ACHN (cell line): ENCODE measurements around the gene MPP2.
A peak's percentile ranks its signal among the peaks of the same experiment; 100 is the strongest.
"Not testable (repeated sequence)": the region's sequence is repeated elsewhere in the genome, so short reads cannot be mapped to it uniquely, and the experiment has no call there.

Experiments used
- DNase-seq: peaks from one replicate; pipeline ENCODE4 v3.0.0-alpha.2; 2015
- in situ Hi-C: cut with HindIII; loops from 2 replicates; pipeline ENCODE4 v1.10.0; 2017; ENCODE audit warnings: low sequenced_read_pairs, low pct_ligation_motif_present, low pct_unique_long_range_greater_than_20kb

MPP2 gene

GRCh38 chr17:43909537-43910231, 2.3 kb upstream of the MPP2 start:
- DNase-seq = no peak
- in situ Hi-C loops = no loop called here

DNA sequence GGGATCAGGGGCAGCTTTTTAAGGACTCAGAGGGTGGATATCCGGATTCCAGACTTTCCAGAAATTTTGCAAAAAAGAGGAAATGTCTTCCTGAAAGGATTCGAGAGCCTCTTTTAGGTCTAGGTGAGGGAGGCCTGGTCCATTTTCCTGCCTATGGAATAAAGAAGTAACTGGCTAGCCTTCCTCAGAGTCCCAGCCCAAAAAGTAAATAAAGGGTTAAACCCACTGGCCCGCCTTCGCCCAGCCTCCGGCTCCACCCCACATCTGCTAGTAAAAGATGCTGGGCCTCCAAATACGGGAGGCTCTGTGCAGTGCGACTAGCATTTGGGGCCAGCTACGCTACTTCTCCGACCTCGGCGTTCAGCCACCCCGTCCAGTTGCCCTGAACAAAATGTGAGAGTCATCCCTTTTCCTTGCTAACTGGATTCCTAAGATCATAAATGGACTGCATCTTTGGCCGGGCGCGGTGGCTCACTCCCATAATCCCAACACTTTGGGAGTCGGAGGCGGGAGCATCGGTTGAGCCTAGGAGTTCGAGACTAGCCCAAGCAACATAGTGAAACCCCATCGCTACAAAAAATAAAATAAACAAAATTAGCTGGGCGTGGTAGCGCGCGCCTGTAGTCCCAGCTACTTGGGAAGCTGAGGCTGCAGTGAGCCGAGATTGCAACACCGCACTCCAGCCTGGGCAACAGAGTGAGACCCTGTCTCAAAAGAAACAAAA, 824 bp upstream of the MPP2 start:
- in situ Hi-C loops = no loop called here
- DNase-seq = no peak

DNA sequence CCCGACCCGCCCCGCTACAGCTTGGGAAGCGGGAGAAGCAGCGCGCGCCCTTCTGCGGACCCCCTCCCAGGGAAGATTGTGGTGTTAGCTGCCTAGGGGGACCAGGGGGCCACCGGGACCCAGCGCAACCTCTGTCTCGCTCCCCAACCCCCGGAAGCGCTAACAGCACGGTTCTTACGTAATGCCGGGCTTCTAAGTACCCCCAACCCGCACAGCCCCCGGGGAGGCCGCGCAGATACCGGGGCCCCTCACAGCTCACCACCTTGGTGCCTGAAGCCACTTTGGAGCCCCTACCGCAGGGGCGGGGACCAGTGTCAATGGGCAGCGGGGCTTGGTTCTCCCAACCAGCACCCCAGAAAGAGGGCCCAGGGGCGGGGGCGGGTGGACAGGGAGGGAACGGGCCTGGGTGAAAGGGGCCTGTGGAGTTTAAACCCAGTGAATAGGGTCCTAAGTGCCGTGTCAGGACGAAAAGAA, 348 bp downstream of the MPP2 start:
- DNase-seq = no peak
- in situ Hi-C loops = no loop called here

DNA sequence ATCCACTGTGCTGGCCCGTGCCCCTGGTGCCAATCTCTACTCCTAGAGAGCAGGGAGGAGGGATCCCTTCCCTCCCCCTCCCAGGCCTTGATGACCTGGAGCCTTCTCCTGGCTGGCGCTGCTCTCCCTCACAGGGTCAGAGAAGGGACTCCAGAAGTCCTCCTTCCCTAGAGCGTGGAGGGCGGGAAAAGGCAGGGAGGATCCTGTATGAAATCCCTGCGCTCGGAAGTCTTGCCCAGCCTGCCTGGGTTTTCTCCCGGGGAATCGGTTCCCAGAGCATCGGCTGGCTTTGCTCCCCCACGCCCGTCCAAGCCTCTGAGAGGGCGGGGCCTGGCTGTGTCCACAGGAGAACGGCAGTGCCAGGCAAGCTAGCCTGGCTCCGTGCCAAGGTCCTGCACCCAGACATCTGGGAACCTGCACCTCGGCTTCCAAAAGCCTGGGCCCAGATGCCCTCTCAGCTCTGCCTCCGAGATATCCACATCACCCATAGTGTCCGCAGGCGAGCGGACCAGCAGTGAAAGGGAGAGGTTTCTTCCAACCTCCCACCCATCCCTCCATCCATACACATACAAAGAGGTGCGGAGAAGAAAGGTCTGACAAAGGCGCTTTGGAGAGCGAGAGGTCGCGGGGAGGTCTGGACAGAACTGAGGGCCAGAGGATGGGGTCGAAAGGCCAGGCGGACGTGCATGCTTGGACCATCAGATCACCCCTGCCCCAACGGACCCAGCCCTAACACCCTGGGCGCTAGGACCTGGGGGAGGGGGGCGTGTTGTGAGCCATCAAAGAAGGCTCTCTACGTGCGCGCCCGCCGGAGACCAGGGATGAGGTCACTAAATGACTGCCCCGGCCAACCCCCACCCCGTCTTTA, 1.1 kb downstream of the MPP2 start:
- no peak for DNase-seq

DNA sequence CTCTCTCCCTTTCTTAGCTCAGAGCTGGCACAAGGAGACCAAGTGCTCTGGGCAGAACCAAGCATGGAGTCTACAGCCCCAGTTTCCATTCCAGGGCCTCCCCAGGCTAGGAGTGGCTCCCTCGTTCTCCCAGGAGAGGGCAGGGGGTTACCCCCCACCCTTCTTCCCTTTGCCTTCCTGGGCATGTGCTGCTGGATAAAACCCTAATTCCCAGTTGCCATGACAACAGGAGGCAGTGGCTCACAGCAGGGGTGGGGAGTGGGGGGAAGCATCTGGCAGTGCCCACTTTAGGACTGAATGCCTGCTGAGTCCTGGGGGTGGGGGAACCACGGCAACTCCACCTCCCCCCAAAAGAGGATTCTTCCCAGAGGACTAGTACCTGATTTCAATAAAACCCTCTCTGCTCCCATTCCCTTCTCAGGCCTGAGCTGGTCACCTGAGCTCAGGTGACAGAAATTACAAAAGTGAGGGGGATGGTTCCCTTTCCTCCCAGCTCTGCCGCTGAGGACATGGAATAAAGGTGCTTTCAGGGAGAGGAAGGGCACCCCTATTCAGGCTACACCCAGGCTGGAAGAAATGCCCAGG, 1.8 kb downstream of the MPP2 start:
- in situ Hi-C loops = no loop called here
- no peak for DNase-seq

More for the DNA sequence above, 1.1 kb downstream of the MPP2 start:
- in situ Hi-C loops = no loop called here

GRCh38 chr17:43901861-43902589, 5.3 kb downstream of the MPP2 start:
- no peak for DNase-seq
- in situ Hi-C loops = no loop called here

- DNase-seq = no peak
- in situ Hi-C loops = no loop called here
Observed at GRCh38 chr17:43900858-43901754, 6.2 kb downstream of the MPP2 start.

DNA sequence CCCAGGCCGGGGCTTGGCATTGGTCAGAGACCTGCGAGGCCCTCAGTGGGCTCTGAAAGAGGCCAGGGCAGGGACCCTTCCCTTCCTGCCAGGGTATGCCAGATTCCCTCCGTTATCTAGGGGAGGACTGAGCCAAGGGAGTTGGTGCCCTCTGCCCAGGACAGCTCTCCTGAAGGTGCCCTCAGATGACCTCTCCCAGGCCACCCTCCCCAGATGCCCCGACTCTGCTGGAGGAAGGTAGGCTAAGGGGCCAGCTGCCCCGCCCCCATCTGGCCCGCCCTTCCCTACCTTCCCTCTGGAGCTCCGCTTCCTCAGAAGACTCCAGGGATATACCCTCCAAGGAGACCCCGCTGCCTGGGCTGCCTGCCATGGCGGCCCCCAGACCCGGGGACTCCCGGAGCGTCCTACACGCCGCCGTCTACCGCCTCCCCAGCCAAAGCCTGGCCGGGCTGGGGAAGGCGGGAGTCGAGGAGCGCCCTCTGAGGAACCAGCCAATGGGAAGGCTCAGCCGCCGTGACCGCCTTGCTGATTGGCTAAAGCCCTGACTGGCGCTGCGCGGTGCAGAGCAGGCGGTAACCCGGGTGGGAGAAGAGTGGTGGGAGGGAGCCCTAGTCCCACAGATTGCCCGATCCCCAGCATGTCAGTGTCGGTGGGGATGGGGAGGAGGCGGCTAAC, 7.0 kb downstream of the MPP2 start:
- in situ Hi-C loops = no loop called here
- peak; percentile 91 for DNase-seq

DNA sequence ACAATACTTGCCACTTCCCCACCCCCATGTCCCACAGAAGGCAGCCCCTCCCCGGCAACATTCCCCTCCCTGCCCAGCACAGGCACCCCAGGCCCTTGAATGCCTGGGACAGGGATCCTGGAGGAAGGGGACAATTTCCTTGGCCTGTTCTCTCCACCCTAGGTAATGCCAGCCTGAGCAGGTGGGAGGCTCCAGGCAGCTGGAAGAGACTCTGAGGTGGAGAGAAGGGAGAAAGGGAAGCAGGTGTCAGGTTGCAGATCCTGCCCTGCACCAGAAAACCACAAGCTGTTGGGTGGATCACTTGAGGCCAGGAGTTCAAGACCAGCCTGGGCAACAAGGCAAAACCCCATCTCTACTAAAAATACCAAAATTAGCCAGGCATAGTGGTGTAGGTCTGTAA, 8.9 kb downstream of the MPP2 start:
- DNase-seq = no peak
- in situ Hi-C loops = no loop called here

DNA sequence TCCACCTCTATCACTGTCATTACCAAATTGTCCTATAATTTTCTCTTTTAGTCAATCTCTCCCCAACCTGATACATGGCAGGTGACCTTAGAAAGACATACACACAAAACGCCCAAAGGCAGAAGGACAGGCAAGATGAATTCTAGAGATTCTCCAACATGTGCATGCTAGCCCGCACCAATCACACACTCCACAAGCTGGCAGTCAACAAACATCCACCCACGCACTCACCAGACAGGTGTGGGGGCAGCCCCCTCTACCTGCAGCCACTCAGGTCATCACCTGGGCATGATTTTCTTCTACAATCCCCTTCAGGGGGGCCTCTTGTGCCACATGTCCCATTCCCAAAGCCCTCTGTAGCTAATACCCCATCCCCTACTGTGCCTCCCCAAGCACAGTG, 9.5 kb downstream of the MPP2 start:
- in situ Hi-C loops = no loop called here
- no peak for DNase-seq

GRCh38 chr17:43894494-43894893, 12.8 kb downstream of the MPP2 start:
- in situ Hi-C loops, DNase-seq: not testable (repeated sequence)

DNA sequence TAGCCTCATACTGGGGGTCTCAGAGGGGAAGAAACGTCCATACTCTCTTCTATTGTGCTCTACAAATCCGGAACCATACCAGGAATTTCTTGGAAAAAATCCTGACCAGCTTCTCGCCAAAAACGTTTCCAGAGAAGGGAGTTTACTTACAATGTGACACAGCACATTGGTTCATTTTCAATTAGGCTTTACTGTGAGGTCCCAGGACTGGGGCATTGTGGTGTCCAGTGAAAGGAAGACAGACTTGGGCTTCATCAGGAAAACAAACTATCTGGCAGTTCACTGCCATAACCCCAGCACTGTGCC, 14.7 kb downstream of the MPP2 start:
- in situ Hi-C loops = no loop called here
- DNase-seq = no peak

GRCh38 chr17:43891851-43892646, 15.3 kb downstream of the MPP2 start:
- DNase-seq = no peak
- in situ Hi-C loops = no loop called here

DNA sequence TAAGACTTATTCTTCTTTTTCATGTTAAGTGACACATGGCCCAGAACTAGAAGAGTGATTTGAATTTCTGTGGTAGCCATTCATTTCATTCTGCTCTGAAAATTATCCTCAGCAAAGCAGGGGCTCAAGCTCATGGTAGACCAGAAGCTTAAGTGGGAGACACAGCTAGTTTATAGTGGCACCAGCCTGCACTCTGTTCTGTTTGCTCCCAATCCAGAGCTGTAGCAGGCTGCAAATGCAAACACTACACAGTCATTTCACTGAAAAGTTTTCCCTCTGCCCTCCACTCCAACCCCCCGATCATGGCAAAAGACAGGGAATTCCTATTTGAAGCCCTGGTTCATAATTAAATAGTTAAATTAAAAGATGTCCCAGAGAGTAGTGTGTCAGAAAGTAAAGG, 17.1 kb downstream of the MPP2 start:
- DNase-seq = no peak
- in situ Hi-C loops = no loop called here

- in situ Hi-C loops = no loop called here
- DNase-seq = no peak
Observed at GRCh38 chr17:43888548-43888947, 18.8 kb downstream of the MPP2 start.

DNA sequence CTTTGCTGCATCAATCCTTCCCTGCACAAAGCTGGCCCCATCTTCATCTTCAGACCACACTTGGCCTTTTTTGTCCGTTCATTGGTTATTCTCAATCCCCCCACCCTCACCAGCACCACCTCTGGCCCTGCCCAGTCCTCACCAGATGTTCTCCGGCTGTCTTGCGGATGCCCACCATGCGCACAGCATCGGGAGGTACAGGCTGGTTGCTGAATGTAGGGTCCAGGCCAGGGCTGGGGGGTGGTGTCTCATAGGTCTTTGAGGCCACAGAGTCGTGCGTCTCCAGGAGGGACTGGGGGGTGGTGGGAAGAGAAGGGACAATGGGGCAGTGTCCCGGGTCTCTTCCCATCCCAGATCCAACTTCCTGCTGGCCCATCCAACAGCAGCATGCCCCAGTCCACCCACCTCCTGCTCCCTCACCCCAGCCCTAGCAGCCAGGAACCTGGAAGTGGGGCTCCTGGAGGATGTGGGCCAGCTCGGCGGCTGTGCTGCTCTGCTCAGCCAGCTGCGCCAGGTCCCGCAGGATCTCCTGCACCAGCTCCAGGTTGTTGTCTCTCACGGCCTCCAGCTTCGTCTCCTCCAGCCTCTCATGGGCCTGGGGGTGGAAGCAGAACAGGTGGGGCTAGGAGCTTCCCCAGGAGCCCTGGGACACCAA, 24.4 kb downstream of the MPP2 start:
- no peak for DNase-seq
- in situ Hi-C loops = no loop called here
